WTC11 (cell line): ENCODE measurements around the gene SPAG9.

Source experiments
- ATF2 ChIP-seq: sonication (generic); formaldehyde crosslinking; IDR thresholded peaks from 2 replicates; pipeline ENCODE4 v1.8.1; 2022; ENCODE audit warnings: low read depth, missing genetic modification reagents, borderline replicate concordance
- CBFB ChIP-seq: sonication (generic); formaldehyde crosslinking; IDR thresholded peaks from 2 replicates; pipeline ENCODE4 v1.8.1; 2022; ENCODE audit warnings: mild to moderate bottlenecking, low read depth, missing genetic modification reagents
- CREB1 ChIP-seq: sonication (generic); formaldehyde crosslinking; IDR thresholded peaks from 2 replicates; pipeline ENCODE4 v1.8.0; 2023; ENCODE audit warnings: mild to moderate bottlenecking, missing genetic modification reagents
- CREM ChIP-seq: sonication (generic); formaldehyde crosslinking; IDR thresholded peaks from 2 replicates; pipeline ENCODE4 v1.8.1; 2022; ENCODE audit warnings: mild to moderate bottlenecking, missing genetic modification reagents, moderate library complexity
- CTCF ChIP-seq: fragments of 200-600 bp; IDR thresholded peaks from 2 replicates; pipeline ENCODE4 v1.8.0; 2022; ENCODE audit warnings: antibody characterized with exemption
- ESRRA ChIP-seq: sonication (generic); formaldehyde crosslinking; IDR thresholded peaks from 2 replicates; pipeline ENCODE4 v1.8.1; 2022; ENCODE audit warnings: mild to moderate bottlenecking, missing genetic modification reagents, borderline replicate concordance
- MAX ChIP-seq: sonication (generic); formaldehyde crosslinking; IDR thresholded peaks from 2 replicates; pipeline ENCODE4 v1.8.0; 2022; ENCODE audit warnings: mild to moderate bottlenecking, missing genetic modification reagents
- PRDM15 ChIP-seq: sonication (generic); formaldehyde crosslinking; IDR thresholded peaks from 2 replicates; pipeline ENCODE4 v1.8.0; 2022; ENCODE audit warnings: missing genetic modification reagents
- PREB ChIP-seq: sonication (generic); formaldehyde crosslinking; IDR thresholded peaks from 2 replicates; pipeline ENCODE4 v1.8.1; 2022; ENCODE audit warnings: mild to moderate bottlenecking, missing genetic modification reagents, moderate library complexity, borderline replicate concordance
- SP1 ChIP-seq: sonication (generic); formaldehyde crosslinking; conservative IDR thresholded peaks from 2 replicates; pipeline ENCODE4 v1.8.1; 2022; ENCODE audit warnings: missing genetic modification reagents
- USF1 ChIP-seq: sonication (generic); formaldehyde crosslinking; IDR thresholded peaks from 2 replicates; pipeline ENCODE4 v1.8.0; 2022; ENCODE audit warnings: mild to moderate bottlenecking, missing genetic modification reagents
- ZNF121 ChIP-seq: sonication (generic); formaldehyde crosslinking; IDR thresholded peaks from 2 replicates; pipeline ENCODE4 v1.8.0; 2023; ENCODE audit warnings: missing genetic modification reagents

GRCh38 chr17:51064061-51064735, 56.5 kb downstream of the SPAG9 start:
- no peak for TF ChIP-seq MAX (CRISPR knock-in tag)
- no peak for TF ChIP-seq CREM (CRISPR knock-in tag)
- TF ChIP-seq ESRRA (CRISPR knock-in tag) = no peak
- TF ChIP-seq ZNF121 (CRISPR knock-in tag) = no peak
- no peak for TF ChIP-seq USF1 (CRISPR knock-in tag)
- no peak for TF ChIP-seq CTCF
- TF ChIP-seq CREB1 (CRISPR knock-in tag) = no peak
- no peak for TF ChIP-seq CBFB
- no peak for TF ChIP-seq SP1
- no peak for TF ChIP-seq PRDM15 (CRISPR knock-in tag)
- TF ChIP-seq ATF2 (CRISPR knock-in tag) = no peak
- TF ChIP-seq PREB (CRISPR knock-in tag) = no peak
